ENCODE data around the gene TBC1D22B. TPM values are rescaled to one million over a fixed set of nuclear protein-coding genes. Genes with fewer than 3 reads are reported as not detected.

The TBC1D22B gene
- polyA plus RNA-seq, 4 donors = 6.4 to 11.2 (median 8.6) TPM

DNA sequence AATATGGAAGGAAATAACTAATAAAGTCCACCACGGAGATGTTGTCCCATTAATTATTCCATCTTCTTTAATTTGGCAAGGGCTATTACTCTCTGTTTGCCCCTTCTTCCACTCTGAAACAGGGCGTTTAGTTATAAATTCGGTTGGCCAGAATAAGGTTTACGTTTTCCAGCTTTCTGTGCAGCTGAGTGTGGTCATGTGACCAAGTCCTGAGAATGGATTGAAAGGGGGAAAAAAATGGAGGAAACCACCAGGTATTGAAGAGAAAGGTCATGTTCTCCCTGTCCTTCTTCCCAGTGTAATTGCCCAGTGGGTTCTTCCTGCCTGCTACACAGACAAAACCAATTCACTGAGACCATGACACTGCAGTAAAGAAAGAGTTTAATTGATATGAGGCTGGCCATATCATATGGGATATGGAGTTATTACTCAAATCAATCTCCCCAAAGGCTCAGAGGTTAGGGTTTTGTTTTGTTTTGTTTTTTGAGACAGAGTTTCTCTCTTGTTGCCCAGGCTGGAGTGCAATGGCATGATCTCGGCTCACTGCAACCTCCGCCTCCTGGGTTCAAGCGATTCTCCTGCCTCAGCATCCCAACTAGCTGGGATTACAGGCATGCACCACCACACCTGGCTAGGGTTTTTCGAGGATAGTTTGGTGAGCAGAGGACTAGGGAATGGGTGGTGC lies 14.3 kb upstream of the TBC1D22B start:
- H3K4me3 ChIP-seq (ENCODE audit: low read depth in 1 of 3, low read length in 3 of 3) = no peak overlapping the region
- FAIRE-seq (no peak), DNase-seq (no peak)
- no peaks in the 10 kb centered on the region for H3K9me3 ChIP-seq (ENCODE audit: control insufficient read depth in 2 of 2, insufficient read depth in 1 of 2, low read depth in 1 of 2, low read length in 1 of 2)
- 86 to 95% (median 92%) methylated on average over 8 of the region's 8 CpGs for WGBS, 3 donors
- peaks cover 5 to 18% (median 12%) of the 10 kb centered on the region in 3 donors for H3K4me1 ChIP-seq (ENCODE audit: control insufficient read depth in 3 of 3, insufficient read depth in 2 of 3, low read depth in 1 of 3, low read length in 2 of 3)
- no peaks in the 10 kb centered on the region for H3K36me3 ChIP-seq (ENCODE audit: control insufficient read depth in 3 of 3, insufficient read depth in 2 of 3, low read depth in 1 of 3, low read length in 3 of 3)
- H3K27ac ChIP-seq (ENCODE audit: low read depth in 1 of 3, low read length in 2 of 3) = peak overlapping the region in 1 of 3 donors; percentile 79
- H3K27me3 ChIP-seq (ENCODE audit: control insufficient read depth in 3 of 3, insufficient read depth in 3 of 3, low read length in 3 of 3) = no peaks in the 10 kb centered on the region

- H3K27ac ChIP-seq (ENCODE audit: low read depth in 1 of 3, low read length in 2 of 3) = peak overlapping the region in 2 of 3 donors; percentile 1 to 79
- 58 to 73% (median 66%) methylated on average over 3 of the region's 3 CpGs for WGBS, 3 donors
- no peak for FAIRE-seq
Observed at GRCh38 chr6:37243816-37244370, 13.7 kb upstream of the TBC1D22B start.

GRCh38 chr6:37244430-37245310 lies 12.9 kb upstream of the TBC1D22B start:
- no peaks in the 10 kb centered on the region for H3K9me3 ChIP-seq (ENCODE audit: control insufficient read depth in 2 of 2, insufficient read depth in 1 of 2, low read depth in 1 of 2, low read length in 1 of 2)
- H3K36me3 ChIP-seq (ENCODE audit: control insufficient read depth in 3 of 3, insufficient read depth in 2 of 3, low read depth in 1 of 3, low read length in 3 of 3) = no peaks in the 10 kb centered on the region
- no peak for FAIRE-seq
- H3K4me1 ChIP-seq (ENCODE audit: control insufficient read depth in 3 of 3, insufficient read depth in 2 of 3, low read depth in 1 of 3, low read length in 2 of 3) = peaks cover 2 to 15% (median 10%) of the 10 kb centered on the region in 3 donors
- DNase-seq = peak; percentile 32 to 62
- no peak overlapping the region for H3K4me3 ChIP-seq (ENCODE audit: low read depth in 1 of 3, low read length in 3 of 3)
- no peaks in the 10 kb centered on the region for H3K27me3 ChIP-seq (ENCODE audit: control insufficient read depth in 3 of 3, insufficient read depth in 3 of 3, low read length in 3 of 3)
- peak overlapping the region in 2 of 3 donors; percentile 1 to 79 for H3K27ac ChIP-seq (ENCODE audit: low read depth in 1 of 3, low read length in 2 of 3)
- 59 to 84% (median 69%) methylated on average over 6 of the region's 6 CpGs for WGBS, 3 donors

More at GRCh38 chr6:37243816-37244370, 13.7 kb upstream of the TBC1D22B start:
- H3K4me3 ChIP-seq (ENCODE audit: low read depth in 1 of 3, low read length in 3 of 3) = no peak overlapping the region
- no peaks in the 10 kb centered on the region for H3K27me3 ChIP-seq (ENCODE audit: control insufficient read depth in 3 of 3, insufficient read depth in 3 of 3, low read length in 3 of 3)
- H3K4me1 ChIP-seq (ENCODE audit: control insufficient read depth in 3 of 3, insufficient read depth in 2 of 3, low read depth in 1 of 3, low read length in 2 of 3) = peaks cover 5 to 18% (median 12%) of the 10 kb centered on the region in 3 donors
- no peaks in the 10 kb centered on the region for H3K36me3 ChIP-seq (ENCODE audit: control insufficient read depth in 3 of 3, insufficient read depth in 2 of 3, low read depth in 1 of 3, low read length in 3 of 3)
- DNase-seq = no peak
- no peaks in the 10 kb centered on the region for H3K9me3 ChIP-seq (ENCODE audit: control insufficient read depth in 2 of 2, insufficient read depth in 1 of 2, low read depth in 1 of 2, low read length in 1 of 2)

DNA sequence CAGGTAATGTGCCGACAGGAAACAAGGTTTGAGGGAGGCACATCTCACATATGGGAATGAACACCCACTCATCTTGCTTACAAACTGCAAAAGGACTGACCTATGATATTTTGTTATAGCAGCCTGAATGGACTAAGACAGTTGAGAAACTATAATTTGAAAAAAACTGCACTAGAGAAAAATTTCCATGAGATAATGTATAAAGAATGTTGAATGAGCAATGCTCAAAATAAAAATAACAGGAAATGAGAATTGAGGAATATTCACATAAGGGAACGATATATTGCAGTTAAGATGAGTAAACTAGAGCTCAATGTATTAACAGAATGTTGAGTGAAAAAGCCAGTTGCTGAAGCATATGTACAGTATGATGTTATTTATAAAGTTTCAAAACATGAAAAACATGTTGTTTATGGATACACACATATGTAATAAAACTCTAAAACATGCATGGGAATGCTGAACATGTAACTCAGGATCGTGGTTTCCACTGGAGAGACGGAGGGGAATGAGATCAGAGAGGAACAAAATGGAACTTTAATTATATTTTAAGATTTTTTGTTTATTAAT lies 6.3 kb upstream of the TBC1D22B start:
- Histone ChIP-seq H3K27ac (ENCODE audit: low read depth in 1 of 3, low read length in 2 of 3) (no peak overlapping the region), H3K27me3 (ENCODE audit: control insufficient read depth in 3 of 3, insufficient read depth in 3 of 3, low read length in 3 of 3) (no peaks in the 10 kb centered on the region)

GRCh38 chr6:37253486-37254007 lies 4.0 kb upstream of the TBC1D22B start:
- Histone ChIP-seq H3K27me3 (ENCODE audit: control insufficient read depth in 3 of 3, insufficient read depth in 3 of 3, low read length in 3 of 3) (no peaks in the 10 kb centered on the region), H3K27ac (ENCODE audit: low read depth in 1 of 3, low read length in 2 of 3) (peak overlapping the region in 1 of 3 donors; percentile 68), H3K9me3 (ENCODE audit: control insufficient read depth in 2 of 2, insufficient read depth in 1 of 2, low read depth in 1 of 2, low read length in 1 of 2) (no peaks in the 10 kb centered on the region), H3K36me3 (ENCODE audit: control insufficient read depth in 3 of 3, insufficient read depth in 2 of 3, low read depth in 1 of 3, low read length in 3 of 3) (no peaks in the 10 kb centered on the region), H3K4me1 (ENCODE audit: control insufficient read depth in 3 of 3, insufficient read depth in 2 of 3, low read depth in 1 of 3, low read length in 2 of 3) (peaks cover 0 to 13% (median 5%) of the 10 kb centered on the region in 3 donors), H3K4me3 (ENCODE audit: low read depth in 1 of 3, low read length in 3 of 3) (no peak overlapping the region)
- FAIRE-seq (no peak), DNase-seq (peak; percentile 65 to 89)

More for the DNA sequence above, 6.3 kb upstream of the TBC1D22B start:
- Histone ChIP-seq H3K4me1 (ENCODE audit: control insufficient read depth in 3 of 3, insufficient read depth in 2 of 3, low read depth in 1 of 3, low read length in 2 of 3) (peaks cover 0 to 12% (median 5%) of the 10 kb centered on the region in 3 donors), H3K9me3 (ENCODE audit: control insufficient read depth in 2 of 2, insufficient read depth in 1 of 2, low read depth in 1 of 2, low read length in 1 of 2) (no peaks in the 10 kb centered on the region), H3K4me3 (ENCODE audit: low read depth in 1 of 3, low read length in 3 of 3) (no peak overlapping the region), H3K36me3 (ENCODE audit: control insufficient read depth in 3 of 3, insufficient read depth in 2 of 3, low read depth in 1 of 3, low read length in 3 of 3) (no peaks in the 10 kb centered on the region)
- WGBS, 3 donors = 73 to 89% (median 83%) methylated on average over 4 of the region's 4 CpGs
- DNase-seq = no peak
- no peak for FAIRE-seq

GRCh38 chr6:37254881-37255280 lies 2.7 kb upstream of the TBC1D22B start:
- no peak for DNase-seq
- Histone ChIP-seq H3K36me3 (ENCODE audit: control insufficient read depth in 3 of 3, insufficient read depth in 2 of 3, low read depth in 1 of 3, low read length in 3 of 3) (no peaks in the 10 kb centered on the region), H3K4me3 (ENCODE audit: low read depth in 1 of 3, low read length in 3 of 3) (no peak overlapping the region), H3K27ac (ENCODE audit: low read depth in 1 of 3, low read length in 2 of 3) (no peak overlapping the region), H3K9me3 (ENCODE audit: control insufficient read depth in 2 of 2, insufficient read depth in 1 of 2, low read depth in 1 of 2, low read length in 1 of 2) (no peaks in the 10 kb centered on the region), H3K27me3 (ENCODE audit: control insufficient read depth in 3 of 3, insufficient read depth in 3 of 3, low read length in 3 of 3) (no peaks in the 10 kb centered on the region), H3K4me1 (ENCODE audit: control insufficient read depth in 3 of 3, insufficient read depth in 2 of 3, low read depth in 1 of 3, low read length in 2 of 3) (peaks cover under 1 to 14% (median 5%) of the 10 kb centered on the region in 3 donors)
- WGBS, 3 donors = 92 to 98% (median 94%) methylated on average over 5 of the region's 5 CpGs
- no peak for FAIRE-seq

- no peaks in the 10 kb centered on the region for H3K27me3 ChIP-seq (ENCODE audit: control insufficient read depth in 3 of 3, insufficient read depth in 3 of 3, low read length in 3 of 3)
- DNase-seq = no peak
- WGBS, 3 donors = 48 to 61% (median 54%) methylated on average over 12 of the region's 12 CpGs
- H3K4me1 ChIP-seq (ENCODE audit: control insufficient read depth in 3 of 3, insufficient read depth in 2 of 3, low read depth in 1 of 3, low read length in 2 of 3) = peaks cover 2 to 14% (median 5%) of the 10 kb centered on the region in 3 donors
- peak overlapping the region in 1 of 3 donors; percentile 89 for H3K4me3 ChIP-seq (ENCODE audit: low read depth in 1 of 3, low read length in 3 of 3)
- H3K9me3 ChIP-seq (ENCODE audit: control insufficient read depth in 2 of 2, insufficient read depth in 1 of 2, low read depth in 1 of 2, low read length in 1 of 2) = no peaks in the 10 kb centered on the region
- FAIRE-seq = no peak
- H3K27ac ChIP-seq (ENCODE audit: low read depth in 1 of 3, low read length in 2 of 3) = peak overlapping the region in 1 of 3 donors; percentile 53
- no peaks in the 10 kb centered on the region for H3K36me3 ChIP-seq (ENCODE audit: control insufficient read depth in 3 of 3, insufficient read depth in 2 of 3, low read depth in 1 of 3, low read length in 3 of 3)
Observed at GRCh38 chr6:37256692-37257319, 766 bp upstream of the TBC1D22B start.

Measured in small intestine (tissue), 7 donors.